HCT116 (cell line): ENCODE results near the gene SLC66A2. TPM values are rescaled to one million over a fixed set of nuclear protein-coding genes. Genes with fewer than 3 reads are reported as not detected.

Source experiments
- ATAC-seq: fragments of 200-7000 bp; cut with Tn5 transposase; 2 replicates; pipeline ENCODE4 v1.9.1; 2020; ENCODE audit warnings: mild to moderate bottlenecking, moderate library complexity
- BruUV-seq: library from RNA; stranded (reverse); fragments of 400-500 nt; replicated peaks from 2 replicates; lab custom pipeline; 2021; lab: Mats Ljungman, UMichigan
- CTCF ChIA-PET: fragments of 300-600 bp; sonication (Branson Sonifier 250); formaldehyde crosslinking; loops from one replicate; lab custom pipeline; 2021; ENCODE audit warnings: antibody characterized with exemption; lab: Charles Lee
- POLR2A ChIA-PET: fragments of 300-600, 350-600 bp; sonication (Branson Sonifier 250); formaldehyde crosslinking; loops from one replicate; lab custom pipeline; 2021; ENCODE audit warnings: antibody characterized with exemption; lab: Charles Lee
- RAD21 ChIA-PET, 2 experiments: fragments of 300-600 bp; sonication (Branson Sonifier 250); formaldehyde crosslinking; loops; one replicate each; lab custom pipeline; 2023; ENCODE audit warnings: low total read pairs in 2 of 2; ENCODE audit not compliant: uncharacterized antibody in 2 of 2, unreplicated experiment in 2 of 2, low non-redundant PET in 1 of 2; lab: Charles Lee
- DNase-seq: peaks from one replicate; pipeline ENCODE4 v3.0.0-alpha.2; 2010; ENCODE audit warnings: low read depth, low spot score
- H2AFZ ChIP-seq: fragments of 200-600 bp; shearing (Covaris generic), sonication (generic); 2 replicates; pipeline ENCODE4 v1.6.1; 2017; ENCODE audit warnings: low read depth, mixed run types, mixed read lengths, antibody characterized with exemption, low read length; ENCODE audit not compliant: poor library complexity, severe bottlenecking
- H3K27ac ChIP-seq: 2 replicates; pipeline ENCODE4 v1.5.1; 2012; ENCODE audit warnings: low read depth, low read length
- H3K27me3 ChIP-seq: fragments of 200-600 bp; sonication (generic); 2 replicates; pipeline ENCODE4 v1.6.1; 2016; ENCODE audit warnings: mixed run types, low read length, mixed read lengths; ENCODE audit not compliant: insufficient read depth
- H3K36me3 ChIP-seq, 2 experiments: fragments of 200-500 bp in 1 of 2; fragments of 200-600 bp in 1 of 2; sonication (Bioruptor generic) in 1 of 2; sonication (generic) in 1 of 2; 2 replicates each; pipeline versions ENCODE4 v1.5.1 to v1.6.1; 2014 to 2016; ENCODE audit warnings: low read length in 2 of 2, inconsistent platforms in 1 of 2, mixed read lengths in 1 of 2, mixed run types in 1 of 2; ENCODE audit not compliant: insufficient read depth in 2 of 2, control insufficient read depth in 1 of 2
- H3K4me1 ChIP-seq, 2 experiments: fragments of 200-600 bp in 1 of 2; sonication (generic) in 1 of 2; 2 replicates each; pipeline versions ENCODE4 v1.5.1 to v1.6.1; 2012 to 2017; ENCODE audit warnings: low read length in 2 of 2, inconsistent platforms in 1 of 2, mild to moderate bottlenecking in 1 of 2, mixed read lengths in 1 of 2, mixed run types in 1 of 2, moderate library complexity in 1 of 2; ENCODE audit not compliant: insufficient read depth in 2 of 2, control insufficient read depth in 1 of 2
- H3K4me2 ChIP-seq: fragments of 200-600 bp; sonication (generic); 2 replicates; pipeline ENCODE4 v1.6.1; 2017; ENCODE audit warnings: mixed run types, low read length, mixed read lengths
- H3K4me3 ChIP-seq, 2 experiments: fragments of 200-600 bp in 1 of 2; sonication (generic) in 1 of 2; replicated peaks in 1 of 2; 2 replicates each; pipeline ENCODE4 v1.5.1; 2011 to 2016; ENCODE audit warnings: low read length in 2 of 2, control low read depth in 1 of 2, low read depth in 1 of 2, mild to moderate bottlenecking in 1 of 2, mixed read lengths in 1 of 2, mixed run types in 1 of 2
- H3K79me2 ChIP-seq: fragments of 200-600 bp; sonication (generic); 2 replicates; pipeline ENCODE4 v1.6.1; 2017; ENCODE audit warnings: mild to moderate bottlenecking, mixed run types, low read length, moderate library complexity, mixed read lengths; ENCODE audit not compliant: insufficient read depth
- H3K9ac ChIP-seq: fragments of 200-600 bp; sonication (generic); 2 replicates; pipeline ENCODE4 v1.6.1; 2016; ENCODE audit warnings: low read length, mixed read lengths
- H3K9me2 ChIP-seq: fragments of 200-600 bp; sonication (generic), shearing (Covaris generic); 2 replicates; pipeline ENCODE4 v1.6.1; 2017; ENCODE audit warnings: mixed run types, mild to moderate bottlenecking, moderate library complexity; ENCODE audit not compliant: insufficient read depth
- H3K9me3 ChIP-seq, 2 experiments: fragments of 200-500 bp in 1 of 2; fragments of 200-600 bp in 1 of 2; sonication (Bioruptor generic) in 1 of 2; sonication (generic) in 1 of 2; 2 replicates each; pipeline ENCODE4 v1.6.1; 2014 to 2017; ENCODE audit warnings: low read length in 2 of 2, mixed read lengths in 2 of 2, inconsistent platforms in 1 of 2, low read depth in 1 of 2, mild to moderate bottlenecking in 1 of 2, mixed run types in 1 of 2, moderate library complexity in 1 of 2; ENCODE audit not compliant: control insufficient read depth in 1 of 2, insufficient read depth in 1 of 2
- H4K20me1 ChIP-seq: fragments of 200-600 bp; sonication (generic), shearing (Covaris generic); 2 replicates; pipeline ENCODE4 v1.6.1; 2017; ENCODE audit warnings: mixed run types, mild to moderate bottlenecking, moderate library complexity; ENCODE audit not compliant: insufficient read depth
- CBX3 ChIP-seq: IDR thresholded peaks from 2 replicates; pipeline ENCODE4 v1.6.1; 2012; ENCODE audit warnings: low read depth
- CEBPB ChIP-seq: IDR thresholded peaks from 2 replicates; pipeline ENCODE4 v1.6.1; 2012; ENCODE audit warnings: low read depth
- ELF1 ChIP-seq: IDR thresholded peaks from 2 replicates; pipeline ENCODE4 v1.6.1; 2012; ENCODE audit warnings: low read depth, borderline replicate concordance
- FOSL1 ChIP-seq: IDR thresholded peaks from 2 replicates; pipeline ENCODE4 v1.6.1; 2012; ENCODE audit warnings: low read depth
- JUND ChIP-seq: IDR thresholded peaks from 2 replicates; pipeline ENCODE4 v1.6.1; 2012
- POLR2A ChIP-seq: IDR thresholded peaks from 2 replicates; pipeline ENCODE4 v1.7.0; 2011; ENCODE audit warnings: borderline replicate concordance; ENCODE audit not compliant: insufficient read depth, insufficient read length; ENCODE audit errors: extremely low read depth
- POLR2AphosphoS5 ChIP-seq: IDR thresholded peaks from 2 replicates; pipeline ENCODE4 v1.6.1; 2011; ENCODE audit warnings: mild to moderate bottlenecking, low read depth, low read length, moderate library complexity
- RAD21 ChIP-seq: IDR thresholded peaks from 2 replicates; pipeline ENCODE4 v1.6.1; 2012; ENCODE audit warnings: low read depth, mild to moderate bottlenecking
- YY1 ChIP-seq: IDR thresholded peaks from 2 replicates; pipeline ENCODE4 v1.6.1; 2011; ENCODE audit warnings: low read length, low read depth, moderate library complexity, mild to moderate bottlenecking; ENCODE audit not compliant: insufficient replicate concordance; ENCODE audit errors: extremely low read depth
- intact Hi-C: fragments of 100-400 bp; cut with micrococcal nuclease; formaldehyde crosslinking; loops from 2 replicates; pipeline ENCODE4 v1.10.0; 2022
- total RNA-seq: library from RNA; stranded (reverse); gene quantifications from one replicate; pipeline ENCODE4 v1.2.1, GENCODE V29; 2021; ENCODE audit not compliant: unreplicated experiment
- TF ChIP-seq, protein P1 (sequence below), 3 experiments: fragments of 200-600 bp in 1 of 3; sonication (generic) in 1 of 3; IDR thresholded peaks in 2 of 3; conservative IDR thresholded peaks in 1 of 3; 2 replicates each; pipeline ENCODE4 v1.5.1; 2012 to 2017; ENCODE audit warnings: low read depth in 2 of 3, low read length in 2 of 3, antibody characterized with exemption in 1 of 3, borderline replicate concordance in 1 of 3, control low read depth in 1 of 3, mild to moderate bottlenecking in 1 of 3, mixed read lengths in 1 of 3, mixed run types in 1 of 3, moderate library complexity in 1 of 3; ENCODE audit not compliant: insufficient read depth in 1 of 3
- TF ChIP-seq, protein P2 (sequence below): IDR thresholded peaks from 2 replicates; pipeline ENCODE4 v1.6.1; 2011; ENCODE audit warnings: mild to moderate bottlenecking, low read length, moderate library complexity; ENCODE audit not compliant: insufficient replicate concordance; ENCODE audit errors: extremely low read depth
- TF ChIP-seq, protein P3 (sequence below): IDR thresholded peaks from 2 replicates; pipeline ENCODE4 v1.6.1; 2012
- TF ChIP-seq, protein P4 (sequence below): IDR thresholded peaks from 2 replicates; pipeline ENCODE4 v1.6.1; 2012; ENCODE audit warnings: low read depth

Gene SLC66A2
- total RNA-seq, 1 experiment from 2014 or later, result 44.9 TPM

DNA sequence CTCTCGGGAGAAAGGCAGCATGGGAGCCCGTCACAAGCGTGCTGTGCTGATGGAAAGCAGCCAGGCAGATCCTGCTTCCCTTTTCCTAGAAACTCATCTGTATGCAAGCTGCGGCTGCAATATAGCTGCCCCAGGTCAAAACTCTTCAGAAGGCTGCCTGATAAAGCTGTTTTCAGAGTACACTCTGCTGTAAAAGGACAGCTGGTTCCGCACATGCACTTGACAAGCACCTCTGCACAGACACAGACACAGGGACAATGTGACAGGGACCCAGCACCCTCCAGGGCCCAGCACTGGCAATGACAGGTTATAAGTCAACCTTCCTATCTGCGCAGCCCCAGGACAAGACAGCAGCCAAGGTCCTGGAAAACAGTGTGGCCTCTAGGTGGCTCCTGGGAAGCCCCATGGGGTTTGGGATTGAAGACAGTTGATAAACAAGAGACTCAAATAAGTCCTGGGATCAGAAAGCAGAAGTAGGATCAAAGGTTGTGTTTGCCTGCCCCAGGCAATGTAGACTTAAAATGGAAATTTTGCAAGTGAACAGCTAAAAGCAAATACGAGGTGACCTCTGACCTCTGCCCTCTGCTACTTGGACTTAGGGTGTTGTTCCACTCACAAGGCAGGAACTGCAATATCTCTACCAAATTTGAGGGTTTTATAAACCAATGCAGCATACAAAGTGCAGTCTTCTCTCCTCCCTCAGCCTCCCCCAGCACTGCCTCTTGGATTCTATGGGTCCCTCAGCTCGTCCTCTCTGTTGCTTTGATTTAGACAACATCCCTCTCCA, 16.9 kb downstream of the SLC66A2 start:
- Histone ChIP-seq H3K4me1 (no peaks in the 10 kb centered on the region), H2AFZ (no peak overlapping the region), H3K79me2 (peaks cover 97% of the 10 kb centered on the region), H3K27ac (no peak overlapping the region), H3K9me2 (no peaks in the 10 kb centered on the region), H3K9ac (no peak overlapping the region), H3K9me3 (peaks cover 23 to 34% of the 10 kb centered on the region in 2 experiments; a peak in 3 of 4 replicates), H3K4me2 (no peak overlapping the region), H4K20me1 (no peaks in the 10 kb centered on the region), H3K27me3 (no peaks in the 10 kb centered on the region), H3K36me3 (peaks cover 5 to 45% of the 10 kb centered on the region in 2 experiments), H3K4me3 (no peak overlapping the region)
- ChIA-PET RAD21 (no interaction called here), CTCF (no interaction called here), POLR2A (no interaction called here)
- ATAC-seq (no peak; the same call in 1 of the 2 replicates), DNase-seq (no peak)
- no TSS peak for BruUV-seq
- TF ChIP-seq CBX3, result no peak
- no peak for TF ChIP-seq CEBPB
- no peak for TF ChIP-seq JUND
- TF ChIP-seq, protein P1, sequence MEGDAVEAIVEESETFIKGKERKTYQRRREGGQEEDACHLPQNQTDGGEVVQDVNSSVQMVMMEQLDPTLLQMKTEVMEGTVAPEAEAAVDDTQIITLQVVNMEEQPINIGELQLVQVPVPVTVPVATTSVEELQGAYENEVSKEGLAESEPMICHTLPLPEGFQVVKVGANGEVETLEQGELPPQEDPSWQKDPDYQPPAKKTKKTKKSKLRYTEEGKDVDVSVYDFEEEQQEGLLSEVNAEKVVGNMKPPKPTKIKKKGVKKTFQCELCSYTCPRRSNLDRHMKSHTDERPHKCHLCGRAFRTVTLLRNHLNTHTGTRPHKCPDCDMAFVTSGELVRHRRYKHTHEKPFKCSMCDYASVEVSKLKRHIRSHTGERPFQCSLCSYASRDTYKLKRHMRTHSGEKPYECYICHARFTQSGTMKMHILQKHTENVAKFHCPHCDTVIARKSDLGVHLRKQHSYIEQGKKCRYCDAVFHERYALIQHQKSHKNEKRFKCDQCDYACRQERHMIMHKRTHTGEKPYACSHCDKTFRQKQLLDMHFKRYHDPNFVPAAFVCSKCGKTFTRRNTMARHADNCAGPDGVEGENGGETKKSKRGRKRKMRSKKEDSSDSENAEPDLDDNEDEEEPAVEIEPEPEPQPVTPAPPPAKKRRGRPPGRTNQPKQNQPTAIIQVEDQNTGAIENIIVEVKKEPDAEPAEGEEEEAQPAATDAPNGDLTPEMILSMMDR (IDR thresholded peaks at IDR 0.05 in 2 of 3, conservative IDR thresholded peaks at IDR 0.05 in 1 of 3; ENCODE audit: borderline replicate concordance in 1 of 3, insufficient read depth in 1 of 3, low read depth in 2 of 3, low read length in 2 of 3), result no peak
- TF ChIP-seq, protein P2, sequence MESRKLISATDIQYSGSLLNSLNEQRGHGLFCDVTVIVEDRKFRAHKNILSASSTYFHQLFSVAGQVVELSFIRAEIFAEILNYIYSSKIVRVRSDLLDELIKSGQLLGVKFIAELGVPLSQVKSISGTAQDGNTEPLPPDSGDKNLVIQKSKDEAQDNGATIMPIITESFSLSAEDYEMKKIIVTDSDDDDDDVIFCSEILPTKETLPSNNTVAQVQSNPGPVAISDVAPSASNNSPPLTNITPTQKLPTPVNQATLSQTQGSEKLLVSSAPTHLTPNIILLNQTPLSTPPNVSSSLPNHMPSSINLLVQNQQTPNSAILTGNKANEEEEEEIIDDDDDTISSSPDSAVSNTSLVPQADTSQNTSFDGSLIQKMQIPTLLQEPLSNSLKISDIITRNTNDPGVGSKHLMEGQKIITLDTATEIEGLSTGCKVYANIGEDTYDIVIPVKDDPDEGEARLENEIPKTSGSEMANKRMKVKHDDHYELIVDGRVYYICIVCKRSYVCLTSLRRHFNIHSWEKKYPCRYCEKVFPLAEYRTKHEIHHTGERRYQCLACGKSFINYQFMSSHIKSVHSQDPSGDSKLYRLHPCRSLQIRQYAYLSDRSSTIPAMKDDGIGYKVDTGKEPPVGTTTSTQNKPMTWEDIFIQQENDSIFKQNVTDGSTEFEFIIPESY, result no peak
- TF ChIP-seq RAD21, result no peak
- no peak for TF ChIP-seq POLR2AphosphoS5
- no peak for TF ChIP-seq YY1
- TF ChIP-seq, protein P3, sequence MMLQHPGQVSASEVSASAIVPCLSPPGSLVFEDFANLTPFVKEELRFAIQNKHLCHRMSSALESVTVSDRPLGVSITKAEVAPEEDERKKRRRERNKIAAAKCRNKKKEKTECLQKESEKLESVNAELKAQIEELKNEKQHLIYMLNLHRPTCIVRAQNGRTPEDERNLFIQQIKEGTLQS, result no peak
- TF ChIP-seq POLR2A, result no peak
- no peak for TF ChIP-seq FOSL1
- TF ChIP-seq ELF1, result no peak
- TF ChIP-seq, protein P4, sequence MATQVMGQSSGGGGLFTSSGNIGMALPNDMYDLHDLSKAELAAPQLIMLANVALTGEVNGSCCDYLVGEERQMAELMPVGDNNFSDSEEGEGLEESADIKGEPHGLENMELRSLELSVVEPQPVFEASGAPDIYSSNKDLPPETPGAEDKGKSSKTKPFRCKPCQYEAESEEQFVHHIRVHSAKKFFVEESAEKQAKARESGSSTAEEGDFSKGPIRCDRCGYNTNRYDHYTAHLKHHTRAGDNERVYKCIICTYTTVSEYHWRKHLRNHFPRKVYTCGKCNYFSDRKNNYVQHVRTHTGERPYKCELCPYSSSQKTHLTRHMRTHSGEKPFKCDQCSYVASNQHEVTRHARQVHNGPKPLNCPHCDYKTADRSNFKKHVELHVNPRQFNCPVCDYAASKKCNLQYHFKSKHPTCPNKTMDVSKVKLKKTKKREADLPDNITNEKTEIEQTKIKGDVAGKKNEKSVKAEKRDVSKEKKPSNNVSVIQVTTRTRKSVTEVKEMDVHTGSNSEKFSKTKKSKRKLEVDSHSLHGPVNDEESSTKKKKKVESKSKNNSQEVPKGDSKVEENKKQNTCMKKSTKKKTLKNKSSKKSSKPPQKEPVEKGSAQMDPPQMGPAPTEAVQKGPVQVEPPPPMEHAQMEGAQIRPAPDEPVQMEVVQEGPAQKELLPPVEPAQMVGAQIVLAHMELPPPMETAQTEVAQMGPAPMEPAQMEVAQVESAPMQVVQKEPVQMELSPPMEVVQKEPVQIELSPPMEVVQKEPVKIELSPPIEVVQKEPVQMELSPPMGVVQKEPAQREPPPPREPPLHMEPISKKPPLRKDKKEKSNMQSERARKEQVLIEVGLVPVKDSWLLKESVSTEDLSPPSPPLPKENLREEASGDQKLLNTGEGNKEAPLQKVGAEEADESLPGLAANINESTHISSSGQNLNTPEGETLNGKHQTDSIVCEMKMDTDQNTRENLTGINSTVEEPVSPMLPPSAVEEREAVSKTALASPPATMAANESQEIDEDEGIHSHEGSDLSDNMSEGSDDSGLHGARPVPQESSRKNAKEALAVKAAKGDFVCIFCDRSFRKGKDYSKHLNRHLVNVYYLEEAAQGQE, result no peak
- intact Hi-C loops, result no loop called here
